Vagina (tissue), 2 donors: Measurements from ENCODE around the gene SERPINA5.

Experiments used
- CTCF ChIP-seq, 3 experiments: fragments of 450-650 bp in 2 of 3; fragments of 200-600 bp in 1 of 3; sonication (generic) in 1 of 3; IDR thresholded peaks; one replicate each; pipeline ENCODE4 v1.5.1; 2017 to 2019; ENCODE audit warnings: antibody characterized with exemption in 3 of 3, mild to moderate bottlenecking in 2 of 3, moderate library complexity in 2 of 3
- POLR2A ChIP-seq, 2 donors: fragments of 450-650 bp; IDR thresholded peaks; one replicate each; pipeline ENCODE4 v1.6.1; 2017; ENCODE audit warnings: antibody characterized with exemption in 2 of 2, mild to moderate bottlenecking in 2 of 2, moderate library complexity in 2 of 2

DNA sequence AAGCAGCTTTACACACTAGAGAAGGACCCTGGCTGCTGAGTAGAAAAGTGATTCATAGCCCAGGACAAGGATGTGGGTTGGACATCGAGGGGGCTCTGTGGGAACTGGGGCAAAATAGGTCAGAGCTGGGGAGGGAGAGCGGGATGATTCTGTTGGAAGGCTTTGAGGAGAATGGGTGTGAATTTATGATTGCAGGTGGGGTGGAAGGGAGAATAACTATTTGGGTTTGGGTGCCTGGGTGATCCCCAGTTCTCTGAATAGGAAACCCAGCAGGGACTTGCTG is 44.1 kb downstream of the SERPINA5 start:
- no peak for TF ChIP-seq POLR2A (IDR thresholded peaks at IDR 0.05)
- no peak for TF ChIP-seq CTCF (IDR thresholded peaks at IDR 0.05)
